HepG2 (cell line): ENCODE measurements around the gene WDR18. TPM values are rescaled to one million over a fixed set of nuclear protein-coding genes. Genes with fewer than 3 reads are reported as not detected.

Experiments
- CBX5 ChIP-seq: sonication (generic); formaldehyde crosslinking; IDR thresholded peaks from 2 replicates; pipeline ENCODE4 v1.4.0; 2020; ENCODE audit warnings: missing genetic modification reagents, borderline replicate concordance
- GFI1 ChIP-seq: sonication (generic); formaldehyde crosslinking; IDR thresholded peaks from 2 replicates; pipeline ENCODE4 v1.5.0; 2020; ENCODE audit warnings: missing genetic modification reagents, mild to moderate bottlenecking, borderline replicate concordance
- GZF1 ChIP-seq: sonication (generic); formaldehyde crosslinking; IDR thresholded peaks from 2 replicates; pipeline ENCODE4 v1.5.1; 2020; ENCODE audit warnings: mild to moderate bottlenecking, missing genetic modification reagents
- HDAC1 ChIP-seq: sonication (generic); formaldehyde crosslinking; IDR thresholded peaks from 2 replicates; pipeline ENCODE4 v1.5.1; 2020; ENCODE audit warnings: mild to moderate bottlenecking, missing genetic modification reagents
- HOXA3 ChIP-seq: sonication (generic); formaldehyde crosslinking; IDR thresholded peaks from 2 replicates; pipeline ENCODE4 v1.5.0; 2020; ENCODE audit warnings: missing genetic modification reagents
- IRX3 ChIP-seq: sonication (generic); formaldehyde crosslinking; IDR thresholded peaks from 2 replicates; pipeline ENCODE4 v1.8.1; 2023; ENCODE audit warnings: mild to moderate bottlenecking, low read depth, missing genetic modification reagents, borderline replicate concordance
- KAT7 ChIP-seq: IDR thresholded peaks from 2 replicates; pipeline ENCODE4 v1.6.1; 2018; ENCODE audit warnings: borderline replicate concordance, missing compliant biosample characterization
- NKX3-1 ChIP-seq: sonication (generic); formaldehyde crosslinking; IDR thresholded peaks from 2 replicates; pipeline ENCODE4 v1.5.0; 2020; ENCODE audit warnings: missing genetic modification reagents
- PAWR ChIP-seq: sonication (generic); formaldehyde crosslinking; IDR thresholded peaks from 2 replicates; pipeline ENCODE4 v1.4.0; 2020; ENCODE audit warnings: missing genetic modification reagents, mild to moderate bottlenecking, borderline replicate concordance
- POLR2A ChIP-seq, 2 experiments: IDR thresholded peaks; 2 replicates each; pipeline ENCODE4 v1.6.1; 2011; ENCODE audit warnings: low read depth in 2 of 2, low read length in 2 of 2, mild to moderate bottlenecking in 1 of 2, moderate library complexity in 1 of 2; ENCODE audit not compliant: insufficient read depth in 1 of 2
- PRPF4 ChIP-seq: fragments of 200-400 bp; formaldehyde crosslinking; IDR thresholded peaks from 2 replicates; pipeline ENCODE4 v1.6.1; 2016; ENCODE audit warnings: low read length, low read depth; ENCODE audit not compliant: poor library complexity, severe bottlenecking
- SAFB2 ChIP-seq: sonication (generic); formaldehyde crosslinking; IDR thresholded peaks from 2 replicates; pipeline ENCODE4 v1.5.1; 2020; ENCODE audit warnings: missing genetic modification reagents, low read depth, mild to moderate bottlenecking, borderline replicate concordance
- TBX3 ChIP-seq: fragments of 450-650 bp; IDR thresholded peaks from 2 replicates; pipeline ENCODE4 v1.6.1; 2017; ENCODE audit warnings: antibody characterized with exemption, mild to moderate bottlenecking, inconsistent platforms, borderline replicate concordance
- ZFP36L1 ChIP-seq: sonication (generic); formaldehyde crosslinking; IDR thresholded peaks from 2 replicates; pipeline ENCODE4 v1.8.0; 2022; ENCODE audit warnings: mild to moderate bottlenecking, missing genetic modification reagents, moderate library complexity
- ZFP90 ChIP-seq: sonication (generic); formaldehyde crosslinking; IDR thresholded peaks from 2 replicates; pipeline ENCODE4 v1.8.0; 2022; ENCODE audit warnings: missing genetic modification reagents, mild to moderate bottlenecking, inconsistent platforms, borderline replicate concordance
- ZNF264 ChIP-seq: sonication (generic); formaldehyde crosslinking; IDR thresholded peaks from 2 replicates; pipeline ENCODE4 v1.4.0; 2020; ENCODE audit warnings: missing genetic modification reagents
- ZNF460 ChIP-seq: sonication (generic); formaldehyde crosslinking; IDR thresholded peaks from 2 replicates; pipeline ENCODE4 v1.5.1; 2020; ENCODE audit warnings: missing genetic modification reagents, mild to moderate bottlenecking, borderline replicate concordance
- ZNF720 ChIP-seq: sonication (generic); formaldehyde crosslinking; IDR thresholded peaks from 2 replicates; pipeline ENCODE4 v1.4.0; 2020; ENCODE audit warnings: missing genetic modification reagents
- ZSCAN21 ChIP-seq: sonication (generic); formaldehyde crosslinking; IDR thresholded peaks from 2 replicates; pipeline ENCODE4 v1.8.0; 2022; ENCODE audit warnings: mild to moderate bottlenecking, missing genetic modification reagents, moderate library complexity, borderline replicate concordance
- polyA plus RNA-seq, 8 experiments: library from polyadenylated mRNA; depleted of rRNA in 3 of 8; stranded (reverse) in 7 of 8; unstranded in 1 of 8; fragments of >200 nt; fragmentation: Illumina TruSeq in 4 of 8; extraction: Trizol in 4 of 8; gene quantifications; 2 replicates each; pipeline versions ENCODE4 v1.2.1 to v1.2.3, GENCODE V29; 2011 to 2016; ENCODE audit warnings: low read depth in 4 of 8, missing spikeins in 1 of 8, mixed read lengths in 1 of 8; ENCODE audit not compliant: insufficient read depth in 1 of 8
- total RNA-seq, 5 experiments: library from RNA; depleted of rRNA; stranded (reverse); fragments of >200 nt; fragmentation: Illumina TruSeq; extraction: Trizol; gene quantifications; 2 replicates each; pipeline ENCODE4 v1.2.3, GENCODE V29; 2016; ENCODE audit warnings: low read depth in 1 of 5
- TF ChIP-seq, protein P1 (sequence below): IDR thresholded peaks from 2 replicates; pipeline ENCODE4 v1.6.1; 2016; ENCODE audit warnings: missing biosample characterization, missing genetic modification reagents, low read depth
- TF ChIP-seq, protein P2 (sequence below): sonication (generic); formaldehyde crosslinking; IDR thresholded peaks from 2 replicates; pipeline ENCODE4 v1.8.1; 2023; ENCODE audit warnings: mild to moderate bottlenecking, missing genetic modification reagents
- TF ChIP-seq, protein P3 (sequence below): sonication (generic); formaldehyde crosslinking; IDR thresholded peaks from 2 replicates; pipeline ENCODE4 v1.5.1; 2020; ENCODE audit warnings: missing genetic modification reagents, mild to moderate bottlenecking, borderline replicate concordance
- TF ChIP-seq, protein P4 (sequence below): sonication (generic); formaldehyde crosslinking; IDR thresholded peaks from 2 replicates; pipeline ENCODE4 v1.4.0; 2020; ENCODE audit warnings: mild to moderate bottlenecking, missing genetic modification reagents

Gene WDR18
- total and polyA plus RNA-seq, 2 of the 13 experiments (the other 11 are each of a cell fraction or from before 2014, with no cell fraction given): 36.4 to 47.6 TPM

DNA sequence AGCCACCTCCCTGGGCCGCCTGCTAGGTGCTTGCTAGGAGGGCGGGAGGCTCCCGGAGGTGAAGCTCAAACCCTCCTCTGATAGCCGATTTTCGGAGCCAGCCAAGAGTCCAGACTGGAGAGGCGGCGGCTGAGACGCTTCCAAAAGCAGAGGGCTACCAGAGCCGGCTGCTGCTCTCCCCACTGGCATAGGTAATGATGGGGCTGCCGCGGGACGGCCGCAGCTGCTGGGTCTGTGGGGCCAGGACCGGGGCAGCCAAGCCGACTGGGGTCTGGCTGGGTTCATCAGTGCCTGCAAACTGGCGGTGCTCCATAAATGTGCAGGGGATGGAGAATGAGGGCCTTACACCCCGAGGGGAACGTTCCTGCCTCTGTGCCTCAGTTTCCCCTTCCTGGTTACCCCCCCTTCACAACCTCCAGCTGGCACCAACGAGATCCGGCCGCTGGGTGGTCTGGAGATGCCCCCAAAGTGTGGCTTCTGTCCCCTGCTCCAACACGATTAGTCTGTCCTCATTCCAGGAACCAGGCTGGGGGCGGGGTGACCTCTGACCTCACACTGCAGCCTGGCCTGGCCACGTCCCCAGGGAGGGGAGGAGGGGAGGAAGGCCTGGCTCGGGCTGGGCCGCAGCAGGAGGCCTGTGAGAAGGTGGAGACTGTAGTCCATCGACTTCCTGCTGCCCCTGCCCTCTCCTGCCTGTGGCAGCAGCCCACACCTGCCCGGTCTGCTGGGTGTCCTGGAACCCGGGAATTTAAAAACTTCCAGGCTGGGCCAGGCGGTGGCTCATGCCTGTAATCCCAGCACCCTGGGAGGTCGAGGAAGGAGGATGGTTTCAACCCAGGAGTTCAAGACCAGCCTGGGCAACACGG is 3.8 kb upstream of the WDR18 start (continued):
- TF ChIP-seq ZNF264: 0 out of 2 replicates have a peak, but pooled peaks have one; percentile 77
- 0 out of 2 replicates have a peak, but pooled peaks have one; percentile 45 for TF ChIP-seq CBX5
- TF ChIP-seq, protein P1, sequence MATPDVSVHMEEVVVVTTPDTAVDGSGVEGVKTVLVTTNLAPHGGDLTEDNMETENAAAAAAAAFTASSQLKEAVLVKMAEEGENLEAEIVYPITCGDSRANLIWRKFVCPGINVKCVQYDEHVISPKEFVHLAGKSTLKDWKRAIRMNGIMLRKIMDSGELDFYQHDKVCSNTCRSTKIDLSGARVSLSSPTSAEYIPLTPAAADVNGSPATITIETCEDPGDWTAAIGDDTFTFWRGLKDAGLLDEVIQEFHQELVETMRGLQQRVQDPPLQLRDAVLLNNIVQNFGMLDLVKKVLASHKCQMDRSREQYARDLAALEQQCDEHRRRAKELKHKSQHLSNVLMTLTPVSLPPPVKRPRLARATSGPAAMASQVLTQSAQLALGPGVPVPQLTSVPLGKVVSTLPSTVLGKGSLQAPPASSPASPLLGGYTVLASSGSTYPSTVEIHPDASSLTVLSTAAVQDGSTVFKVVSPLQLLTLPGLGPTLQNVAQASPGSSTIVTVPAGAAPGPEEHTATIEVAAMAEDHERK (CRISPR knock-in tag): no peak
- TF ChIP-seq, protein P2, sequence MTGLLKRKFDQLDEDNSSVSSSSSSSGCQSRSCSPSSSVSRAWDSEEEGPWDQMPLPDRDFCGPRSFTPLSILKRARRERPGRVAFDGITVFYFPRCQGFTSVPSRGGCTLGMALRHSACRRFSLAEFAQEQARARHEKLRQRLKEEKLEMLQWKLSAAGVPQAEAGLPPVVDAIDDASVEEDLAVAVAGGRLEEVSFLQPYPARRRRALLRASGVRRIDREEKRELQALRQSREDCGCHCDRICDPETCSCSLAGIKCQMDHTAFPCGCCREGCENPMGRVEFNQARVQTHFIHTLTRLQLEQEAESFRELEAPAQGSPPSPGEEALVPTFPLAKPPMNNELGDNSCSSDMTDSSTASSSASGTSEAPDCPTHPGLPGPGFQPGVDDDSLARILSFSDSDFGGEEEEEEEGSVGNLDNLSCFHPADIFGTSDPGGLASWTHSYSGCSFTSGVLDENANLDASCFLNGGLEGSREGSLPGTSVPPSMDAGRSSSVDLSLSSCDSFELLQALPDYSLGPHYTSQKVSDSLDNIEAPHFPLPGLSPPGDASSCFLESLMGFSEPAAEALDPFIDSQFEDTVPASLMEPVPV (CRISPR knock-in tag): peak; percentile 66
- TF ChIP-seq PRPF4: peak; percentile 95
- TF ChIP-seq ZNF720 (CRISPR knock-in tag): no peak
- TF ChIP-seq PAWR: no peak
- 0 out of 2 replicates have a peak, but pooled peaks have one; percentile 29 for TF ChIP-seq ZFP90 (CRISPR knock-in tag)
- TF ChIP-seq ZSCAN21 (CRISPR knock-in tag): peak; percentile 83; the same call in 1 of the 2 replicates
- peak; percentile 89; the same call in 1 of the 2 replicates for TF ChIP-seq KAT7 (CRISPR knock-in tag)
- TF ChIP-seq SAFB2 (CRISPR knock-in tag): peak; percentile 91; the same call in 1 of the 2 replicates
- TF ChIP-seq HOXA3 (CRISPR knock-in tag): peak; percentile 78
- TF ChIP-seq NKX3-1: 0 out of 2 replicates have a peak, but pooled peaks have one; percentile 34
- TF ChIP-seq GZF1 (CRISPR knock-in tag): no peak
- TF ChIP-seq GFI1 (CRISPR knock-in tag): peak; percentile 14; the same call in 1 of the 2 replicates
- TF ChIP-seq, protein P3, sequence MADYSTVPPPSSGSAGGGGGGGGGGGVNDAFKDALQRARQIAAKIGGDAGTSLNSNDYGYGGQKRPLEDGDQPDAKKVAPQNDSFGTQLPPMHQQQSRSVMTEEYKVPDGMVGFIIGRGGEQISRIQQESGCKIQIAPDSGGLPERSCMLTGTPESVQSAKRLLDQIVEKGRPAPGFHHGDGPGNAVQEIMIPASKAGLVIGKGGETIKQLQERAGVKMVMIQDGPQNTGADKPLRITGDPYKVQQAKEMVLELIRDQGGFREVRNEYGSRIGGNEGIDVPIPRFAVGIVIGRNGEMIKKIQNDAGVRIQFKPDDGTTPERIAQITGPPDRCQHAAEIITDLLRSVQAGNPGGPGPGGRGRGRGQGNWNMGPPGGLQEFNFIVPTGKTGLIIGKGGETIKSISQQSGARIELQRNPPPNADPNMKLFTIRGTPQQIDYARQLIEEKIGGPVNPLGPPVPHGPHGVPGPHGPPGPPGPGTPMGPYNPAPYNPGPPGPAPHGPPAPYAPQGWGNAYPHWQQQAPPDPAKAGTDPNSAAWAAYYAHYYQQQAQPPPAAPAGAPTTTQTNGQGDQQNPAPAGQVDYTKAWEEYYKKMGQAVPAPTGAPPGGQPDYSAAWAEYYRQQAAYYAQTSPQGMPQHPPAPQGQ (CRISPR knock-in tag): no peak
- TF ChIP-seq, protein P4, sequence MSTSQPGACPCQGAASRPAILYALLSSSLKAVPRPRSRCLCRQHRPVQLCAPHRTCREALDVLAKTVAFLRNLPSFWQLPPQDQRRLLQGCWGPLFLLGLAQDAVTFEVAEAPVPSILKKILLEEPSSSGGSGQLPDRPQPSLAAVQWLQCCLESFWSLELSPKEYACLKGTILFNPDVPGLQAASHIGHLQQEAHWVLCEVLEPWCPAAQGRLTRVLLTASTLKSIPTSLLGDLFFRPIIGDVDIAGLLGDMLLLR: 0 out of 2 replicates have a peak, but pooled peaks have one; percentile 57
- peak; percentile 67; the same call in 1 of the 2 replicates for TF ChIP-seq ZNF460 (CRISPR knock-in tag)
- peak; percentile 38 to 68; a peak in 3 of 4 replicates for TF ChIP-seq POLR2A (IDR thresholded peaks at IDR 0.05; ENCODE audit: insufficient read depth in 1 of 2, low read depth in 2 of 2, low read length in 2 of 2)
- TF ChIP-seq HDAC1: peak; percentile 91
- TF ChIP-seq IRX3 (CRISPR knock-in tag): no peak
- TF ChIP-seq ZFP36L1 (CRISPR knock-in tag): no peak
- TF ChIP-seq TBX3: 0 out of 2 replicates have a peak, but pooled peaks have one; percentile 8
